Liver (tissue), 9 donors: ENCODE results near the gene PLA2G4F. TPM values are rescaled to one million over a fixed set of nuclear protein-coding genes. Genes with fewer than 3 reads are reported as not detected.

Experiments
- DNase-seq: peaks from one replicate; pipeline ENCODE4 v3.0.0-alpha.2; 2017; ENCODE audit warnings: low spot score
- H3K27ac ChIP-seq, 2 donors: one replicate each; pipeline ENCODE4 v1.7.0; 2013; ENCODE audit warnings: inconsistent platforms in 2 of 2, low read length in 2 of 2, control low read depth in 1 of 2, low read depth in 1 of 2, mild to moderate bottlenecking in 1 of 2
- H3K27me3 ChIP-seq, 4 donors: one replicate each; pipeline versions ENCODE4 v1.6.1 to v1.7.0; 2013; ENCODE audit warnings: low read length in 3 of 4, inconsistent platforms in 1 of 4, mild to moderate bottlenecking in 1 of 4, moderate library complexity in 1 of 4; ENCODE audit not compliant: control insufficient read depth in 4 of 4, insufficient read depth in 4 of 4
- H3K36me3 ChIP-seq, 4 donors: one replicate each; pipeline versions ENCODE4 v1.6.1 to v1.7.0; 2013; ENCODE audit warnings: low read length in 3 of 4, mild to moderate bottlenecking in 3 of 4, low read depth in 1 of 4, moderate library complexity in 1 of 4; ENCODE audit not compliant: control insufficient read depth in 4 of 4, insufficient read depth in 3 of 4
- H3K4me1 ChIP-seq, 4 donors: one replicate each; pipeline versions ENCODE4 v1.6.1 to v1.7.0; 2013; ENCODE audit warnings: low read length in 3 of 4, mild to moderate bottlenecking in 3 of 4, moderate library complexity in 1 of 4; ENCODE audit not compliant: control insufficient read depth in 4 of 4, insufficient read depth in 4 of 4
- H3K4me3 ChIP-seq, 3 donors: one replicate each; pipeline versions ENCODE4 v1.6.1 to v1.7.0; 2013; ENCODE audit warnings: low read length in 3 of 3, control low read depth in 1 of 3, low read depth in 1 of 3, mild to moderate bottlenecking in 1 of 3
- H3K9ac ChIP-seq, 2 donors: one replicate each; pipeline ENCODE4 v1.7.0; 2013; ENCODE audit warnings: low read length in 2 of 2, mild to moderate bottlenecking in 2 of 2, moderate library complexity in 2 of 2, control low read depth in 1 of 2, low read depth in 1 of 2
- H3K9me3 ChIP-seq, 4 donors: one replicate each; pipeline versions ENCODE4 v1.6.1 to v1.7.0; 2013; ENCODE audit warnings: low read length in 3 of 4; ENCODE audit not compliant: control insufficient read depth in 4 of 4
- CTCF ChIP-seq: fragments of 150-350 bp; IDR thresholded peaks from 2 replicates; pipeline ENCODE4 v1.5.1; 2017; ENCODE audit warnings: improper control_type of control experiment, low read depth, low read length; ENCODE audit not compliant: missing input control
- FOXA1 ChIP-seq: IDR thresholded peaks from 2 replicates; pipeline ENCODE4 v1.6.1; 2016; ENCODE audit warnings: antibody characterized with exemption
- FOXA2 ChIP-seq: IDR thresholded peaks from 2 replicates; pipeline ENCODE4 v1.6.1; 2016; ENCODE audit warnings: antibody characterized with exemption
- GABPA ChIP-seq, 2 donors: IDR thresholded peaks in 1 of 2; conservative IDR thresholded peaks in 1 of 2; 2 replicates each; pipeline ENCODE4 v1.6.1; 2016; ENCODE audit warnings: antibody characterized with exemption in 2 of 2, mild to moderate bottlenecking in 1 of 2, moderate library complexity in 1 of 2
- HNF4A ChIP-seq, 2 donors: conservative IDR thresholded peaks; 2 replicates each; pipeline ENCODE4 v1.6.1; 2016; ENCODE audit warnings: antibody characterized with exemption in 2 of 2, mild to moderate bottlenecking in 2 of 2
- HNF4G ChIP-seq: IDR thresholded peaks from 2 replicates; pipeline ENCODE4 v1.6.1; 2016; ENCODE audit warnings: antibody characterized with exemption
- JUND ChIP-seq, 2 donors: IDR thresholded peaks; 2 replicates each; pipeline ENCODE4 v1.6.1; 2016; ENCODE audit warnings: antibody characterized with exemption in 2 of 2
- NR2F2 ChIP-seq: IDR thresholded peaks from 2 replicates; pipeline ENCODE4 v1.6.1; 2016; ENCODE audit warnings: antibody characterized with exemption
- RAD21 ChIP-seq, 2 donors: IDR thresholded peaks; 2 replicates each; pipeline ENCODE4 v1.6.1; 2016; ENCODE audit warnings: antibody characterized with exemption in 2 of 2, mild to moderate bottlenecking in 2 of 2
- RXRA ChIP-seq, 2 donors: IDR thresholded peaks; 2 replicates each; pipeline ENCODE4 v1.6.1; 2017 to 2018; ENCODE audit warnings: antibody characterized with exemption in 2 of 2, mild to moderate bottlenecking in 1 of 2
- SP1 ChIP-seq: IDR thresholded peaks from 2 replicates; pipeline ENCODE4 v1.6.1; 2018; ENCODE audit warnings: antibody characterized with exemption, mild to moderate bottlenecking
- TAF1 ChIP-seq: conservative IDR thresholded peaks from 2 replicates; pipeline ENCODE4 v1.6.1; 2016; ENCODE audit warnings: antibody characterized with exemption, mild to moderate bottlenecking
- YY1 ChIP-seq: IDR thresholded peaks from 2 replicates; pipeline ENCODE4 v1.6.1; 2016; ENCODE audit warnings: antibody characterized with exemption, mild to moderate bottlenecking
- WGBS: extraction: QIAGEN DNeasy Blood & Tissue Kit; methylation state at CpG from one replicate; pipeline ENCODE4 v1.1.7; 2013; 5-methylcytosine and 5-hydroxymethylcytosine counted together
- polyA plus RNA-seq, 2 donors: library from polyadenylated mRNA; stranded (reverse) in 1 of 2; unstranded in 1 of 2; fragments of 200-250 nt in 1 of 2; fragments of >200 nt in 1 of 2; fragmentation: Nextera tagmentation in 1 of 2; extraction: Ambion mirVana in 1 of 2; gene quantifications; one replicate each; pipeline versions ENCODE4 v1.2.1 to v1.2.3, GENCODE V29; 2013 to 2015
- total RNA-seq, 2 donors: library from RNA; depleted of rRNA; stranded (reverse); fragments of >200 nt; gene quantifications; one replicate each; pipeline ENCODE4 v1.2.3, GENCODE V29; 2014
- TF ChIP-seq, protein P1 (sequence below): IDR thresholded peaks from 2 replicates; pipeline ENCODE4 v1.6.1; 2016; ENCODE audit warnings: antibody characterized with exemption
- TF ChIP-seq, protein P2 (sequence below): IDR thresholded peaks from 2 replicates; pipeline ENCODE4 v1.6.1; 2016; ENCODE audit warnings: antibody characterized with exemption, mild to moderate bottlenecking
- TF ChIP-seq, protein P3 (sequence below): IDR thresholded peaks from 2 replicates; pipeline ENCODE4 v1.6.1; 2016; ENCODE audit warnings: antibody characterized with exemption
- TF ChIP-seq, protein P4 (sequence below): IDR thresholded peaks from 2 replicates; pipeline ENCODE4 v1.6.1; 2016; ENCODE audit warnings: antibody characterized with exemption
- donor health status: healthy.
- donor health status: healthy.
- donor health status: healthy.
- donor health status: healthy.
- donor health status: healthy.

The PLA2G4F gene
- total and polyA plus RNA-seq, 4 donors, result not detected

DNA sequence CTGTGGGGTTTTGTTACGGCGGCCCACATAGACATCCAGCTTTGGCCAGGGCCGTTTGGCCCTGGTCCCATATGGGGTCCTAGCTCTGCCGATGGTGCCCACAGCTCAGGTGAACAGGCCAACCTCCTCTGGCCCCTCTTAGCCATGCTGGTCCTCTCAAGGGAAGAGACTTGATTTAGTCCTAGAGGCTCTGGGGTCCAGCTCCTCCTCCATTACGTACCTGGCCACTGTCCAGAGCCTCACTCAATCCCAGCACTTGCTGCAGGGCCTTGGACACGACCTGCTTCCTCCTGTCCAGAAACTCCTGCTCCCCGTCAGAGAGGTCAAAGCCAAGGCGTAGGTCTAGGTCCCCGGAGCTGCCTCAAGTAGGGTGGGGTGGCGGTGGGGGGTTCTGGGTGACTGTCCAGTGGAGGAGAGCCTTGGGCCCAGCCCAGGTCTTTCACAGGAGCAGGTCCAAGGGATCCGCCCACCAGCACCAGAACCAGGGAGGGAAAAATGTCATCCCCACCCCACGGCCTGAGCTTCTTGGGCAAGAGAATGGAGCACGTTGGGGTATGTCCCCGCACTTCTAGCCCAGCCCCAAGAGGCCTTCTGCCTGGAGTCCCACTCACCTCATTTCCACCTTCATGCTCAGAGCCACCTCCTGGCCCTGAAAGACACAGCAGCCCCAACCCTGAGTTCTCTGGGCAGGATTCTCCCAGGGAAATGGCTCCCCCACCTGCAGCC is 6.8 kb downstream of the PLA2G4F start:
- H3K27ac ChIP-seq, result no peak overlapping the region
- H3K9ac ChIP-seq, result no peak overlapping the region
- H3K4me3 ChIP-seq, result no peak overlapping the region
- no peaks in the 10 kb centered on the region for H3K4me1 ChIP-seq
- no peak for DNase-seq
- 87% methylated on average over 14 of the region's 14 CpGs for WGBS
- no peaks in the 10 kb centered on the region for H3K9me3 ChIP-seq
- TF ChIP-seq, protein P1, sequence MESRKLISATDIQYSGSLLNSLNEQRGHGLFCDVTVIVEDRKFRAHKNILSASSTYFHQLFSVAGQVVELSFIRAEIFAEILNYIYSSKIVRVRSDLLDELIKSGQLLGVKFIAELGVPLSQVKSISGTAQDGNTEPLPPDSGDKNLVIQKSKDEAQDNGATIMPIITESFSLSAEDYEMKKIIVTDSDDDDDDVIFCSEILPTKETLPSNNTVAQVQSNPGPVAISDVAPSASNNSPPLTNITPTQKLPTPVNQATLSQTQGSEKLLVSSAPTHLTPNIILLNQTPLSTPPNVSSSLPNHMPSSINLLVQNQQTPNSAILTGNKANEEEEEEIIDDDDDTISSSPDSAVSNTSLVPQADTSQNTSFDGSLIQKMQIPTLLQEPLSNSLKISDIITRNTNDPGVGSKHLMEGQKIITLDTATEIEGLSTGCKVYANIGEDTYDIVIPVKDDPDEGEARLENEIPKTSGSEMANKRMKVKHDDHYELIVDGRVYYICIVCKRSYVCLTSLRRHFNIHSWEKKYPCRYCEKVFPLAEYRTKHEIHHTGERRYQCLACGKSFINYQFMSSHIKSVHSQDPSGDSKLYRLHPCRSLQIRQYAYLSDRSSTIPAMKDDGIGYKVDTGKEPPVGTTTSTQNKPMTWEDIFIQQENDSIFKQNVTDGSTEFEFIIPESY, result no peak
- TF ChIP-seq NR2F2 (no peak), CTCF (no peak), JUND (IDR thresholded peaks at IDR 0.05) (no peak), FOXA1 (no peak), HNF4G (no peak), FOXA2 (no peak), YY1 (no peak), RXRA (IDR thresholded peaks at IDR 0.05) (no peak), HNF4A (conservative IDR thresholded peaks at IDR 0.05) (no peak), RAD21 (IDR thresholded peaks at IDR 0.05) (no peak), TAF1 (no peak), SP1 (no peak), GABPA (IDR thresholded peaks at IDR 0.05 in 1 of 2, conservative IDR thresholded peaks at IDR 0.05 in 1 of 2) (no peak)
- TF ChIP-seq, protein P2, sequence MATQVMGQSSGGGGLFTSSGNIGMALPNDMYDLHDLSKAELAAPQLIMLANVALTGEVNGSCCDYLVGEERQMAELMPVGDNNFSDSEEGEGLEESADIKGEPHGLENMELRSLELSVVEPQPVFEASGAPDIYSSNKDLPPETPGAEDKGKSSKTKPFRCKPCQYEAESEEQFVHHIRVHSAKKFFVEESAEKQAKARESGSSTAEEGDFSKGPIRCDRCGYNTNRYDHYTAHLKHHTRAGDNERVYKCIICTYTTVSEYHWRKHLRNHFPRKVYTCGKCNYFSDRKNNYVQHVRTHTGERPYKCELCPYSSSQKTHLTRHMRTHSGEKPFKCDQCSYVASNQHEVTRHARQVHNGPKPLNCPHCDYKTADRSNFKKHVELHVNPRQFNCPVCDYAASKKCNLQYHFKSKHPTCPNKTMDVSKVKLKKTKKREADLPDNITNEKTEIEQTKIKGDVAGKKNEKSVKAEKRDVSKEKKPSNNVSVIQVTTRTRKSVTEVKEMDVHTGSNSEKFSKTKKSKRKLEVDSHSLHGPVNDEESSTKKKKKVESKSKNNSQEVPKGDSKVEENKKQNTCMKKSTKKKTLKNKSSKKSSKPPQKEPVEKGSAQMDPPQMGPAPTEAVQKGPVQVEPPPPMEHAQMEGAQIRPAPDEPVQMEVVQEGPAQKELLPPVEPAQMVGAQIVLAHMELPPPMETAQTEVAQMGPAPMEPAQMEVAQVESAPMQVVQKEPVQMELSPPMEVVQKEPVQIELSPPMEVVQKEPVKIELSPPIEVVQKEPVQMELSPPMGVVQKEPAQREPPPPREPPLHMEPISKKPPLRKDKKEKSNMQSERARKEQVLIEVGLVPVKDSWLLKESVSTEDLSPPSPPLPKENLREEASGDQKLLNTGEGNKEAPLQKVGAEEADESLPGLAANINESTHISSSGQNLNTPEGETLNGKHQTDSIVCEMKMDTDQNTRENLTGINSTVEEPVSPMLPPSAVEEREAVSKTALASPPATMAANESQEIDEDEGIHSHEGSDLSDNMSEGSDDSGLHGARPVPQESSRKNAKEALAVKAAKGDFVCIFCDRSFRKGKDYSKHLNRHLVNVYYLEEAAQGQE, result no peak
- TF ChIP-seq, protein P3, sequence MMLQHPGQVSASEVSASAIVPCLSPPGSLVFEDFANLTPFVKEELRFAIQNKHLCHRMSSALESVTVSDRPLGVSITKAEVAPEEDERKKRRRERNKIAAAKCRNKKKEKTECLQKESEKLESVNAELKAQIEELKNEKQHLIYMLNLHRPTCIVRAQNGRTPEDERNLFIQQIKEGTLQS, result no peak
- TF ChIP-seq, protein P4, sequence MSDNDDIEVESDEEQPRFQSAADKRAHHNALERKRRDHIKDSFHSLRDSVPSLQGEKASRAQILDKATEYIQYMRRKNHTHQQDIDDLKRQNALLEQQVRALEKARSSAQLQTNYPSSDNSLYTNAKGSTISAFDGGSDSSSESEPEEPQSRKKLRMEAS, result no peak
- no peaks in the 10 kb centered on the region for H3K36me3 ChIP-seq
- no peaks in the 10 kb centered on the region for H3K27me3 ChIP-seq
